Heart right ventricle (tissue), 16 donors: ENCODE data around the gene TTN. TPM values are rescaled to one million over a fixed set of nuclear protein-coding genes. Genes with fewer than 3 reads are reported as not detected.

ENCODE experiments used
- ATAC-seq, 8 donors: fragments of 200-7000 bp; cut with Tn5 transposase; one replicate each; pipeline ENCODE4 v1.9.1; 2020; ENCODE audit warnings: mild to moderate bottlenecking in 8 of 8, moderate library complexity in 8 of 8, moderate number of reproducible peaks in 1 of 8
- DNase-seq, 2 donors: peaks; one replicate each; pipeline ENCODE4 v3.0.0-alpha.2; 2020
- H3K27ac ChIP-seq, 10 donors: fragments of 200-600 bp; sonication (generic) in 2 of 10; one replicate each; pipeline versions ENCODE4 v1.5.0 to v1.8.0; 2020 to 2022; ENCODE audit warnings: mild to moderate bottlenecking in 3 of 10
- H3K27me3 ChIP-seq, 7 donors: fragments of 200-600 bp; one replicate each; pipeline ENCODE4 v1.8.0; 2021 to 2022; ENCODE audit warnings: mild to moderate bottlenecking in 2 of 7
- H3K36me3 ChIP-seq, 9 donors: fragments of 200-600 bp; sonication (generic) in 1 of 9; one replicate each; pipeline versions ENCODE4 v1.5.0 to v1.8.0; 2020 to 2022; ENCODE audit warnings: mild to moderate bottlenecking in 2 of 9
- H3K4me1 ChIP-seq, 9 donors: fragments of 200-600 bp; sonication (generic) in 1 of 9; one replicate each; pipeline versions ENCODE4 v1.5.0 to v1.8.0; 2020 to 2022; ENCODE audit warnings: mild to moderate bottlenecking in 4 of 9
- H3K4me3 ChIP-seq, 10 donors: fragments of 200-600 bp; sonication (generic) in 2 of 10; one replicate each; pipeline versions ENCODE4 v1.5.0 to v1.8.0; 2020 to 2022; ENCODE audit warnings: mild to moderate bottlenecking in 7 of 10, moderate library complexity in 2 of 10
- H3K9me3 ChIP-seq, 11 donors: fragments of 200-600 bp in 10 of 11; sonication (generic) in 2 of 11; one replicate each; pipeline versions ENCODE4 v1.5.0 to v1.8.0; 2013 to 2022; ENCODE audit warnings: mild to moderate bottlenecking in 2 of 11, control low read depth in 1 of 11, moderate library complexity in 1 of 11
- CTCF ChIP-seq, 9 donors: fragments of 200-600 bp; sonication (generic) in 2 of 9; IDR thresholded peaks; one replicate each; pipeline versions ENCODE4 v1.5.0 to v1.8.0; 2021 to 2022; ENCODE audit warnings: antibody characterized with exemption in 9 of 9, mild to moderate bottlenecking in 5 of 9, moderate library complexity in 1 of 9
- WGBS, 2 donors: extraction: QIAGEN DNeasy Blood & Tissue Kit; methylation state at CpG; one replicate each; pipeline ENCODE4 v1.1.7; 2013; ENCODE audit warnings: inconsistent platforms in 1 of 2; 5-methylcytosine and 5-hydroxymethylcytosine counted together
- intact Hi-C, 10 donors: fragments of 100-400 bp; cut with DNase I; formaldehyde crosslinking; loops; one replicate each; pipeline versions ENCODE4 v1.11.1 to v1.14.2; 2022
- polyA plus RNA-seq, 2 donors: library from polyadenylated mRNA; stranded (reverse); fragments of 200-250 nt; gene quantifications; one replicate each; pipeline ENCODE4 v1.2.3, GENCODE V29; 2013
- total RNA-seq, 10 donors: library from RNA; stranded (reverse); fragmentation: NEBNext Ultra II Directional in 3 of 10; extraction: Animal tissue kit (Norgen Biotek cat#: 25700) in 3 of 10; gene quantifications; one replicate each; pipeline versions ENCODE4 v1.2.1 to v1.2.4, GENCODE V29; 2021 to 2023
- donor health status: Arrhythmogenic right ventricular cardiomyopathy.
- donor health status: ischemic (EF 13 %, LVEDD 7.1; RV severe dilation, severe dysfunction).
- donor health status: healthy with polysubstance abuse.
- donor health status: DM: no; HTN: yes; CAD: no.
- donor health status: DM: no; HTN: no; CAD: no.
- donor health status: ischemic (EF 25% LVEDD 6.9; RV normal size, moderate dysfunction).
- donor health status: ischemic (EF 25% LVEDD 5.7; RV mildly dilated, moderate dysfunction).
- donor health status: healthy.
- donor health status: DM: yes; HTN: yes; CAD: no.
- donor health status: Ischemic cardiomyopathy.
- donor health status: ischemic (EF 35%, LVEDD 5.7; RV mildly dilated, moderate dysfunction).
- donor health status: nonischemic (EF 11% LVEDD 7.7; RV severe dilation, severe dysfunction).
- donor health status: DM: yes; HTN: yes; CAD: no.
- donor health status: PGD.
- donor health status: ischemic (EF 29% LVEDD 5.4; RV normal size, mild dysfunction).
- donor health status: nonischemic (EF 23%, LVEDD 6.1; RV moderate dilation, normal function).

TTN gene
- total and polyA plus RNA-seq, 12 donors = 65.7 to 4,921 (median 3,636) TPM

- intact Hi-C loops = loop anchor here in 1 of 10 donors (10.0 kb wide), 1 partner anchor 681 kb away; no protein-coding TSS in a partner anchor
- Histone ChIP-seq H3K4me3 (no peak overlapping the region), H3K4me1 (peaks cover 0 to 46% (median 0%) of the 10 kb centered on the region in 9 donors), H3K27me3 (no peaks in the 10 kb centered on the region), H3K27ac (no peak overlapping the region), H3K36me3 (peaks cover 0 to 99% (median 38%) of the 10 kb centered on the region in 9 donors), H3K9me3 (no peaks in the 10 kb centered on the region)
- WGBS, 2 donors = 48 to 55% methylated on average over 3 of the region's 3 CpGs
- TF ChIP-seq CTCF (IDR thresholded peaks at IDR 0.05) = no peak
- ATAC-seq = no peak
- no peak for DNase-seq
Observed at GRCh38 chr2:178764097-178764496, 43.1 kb downstream of the TTN start.

GRCh38 chr2:178761759-178762371 is 45.4 kb downstream of the TTN start:
- Histone ChIP-seq H3K27me3 (no peaks in the 10 kb centered on the region), H3K27ac (no peak overlapping the region), H3K4me1 (peaks cover 0 to 35% (median 0%) of the 10 kb centered on the region in 9 donors), H3K36me3 (peaks cover 0 to 99% (median 34%) of the 10 kb centered on the region in 9 donors), H3K4me3 (no peak overlapping the region), H3K9me3 (no peaks in the 10 kb centered on the region)
- no peak for DNase-seq
- WGBS, 2 donors = 11 to 12% methylated on average over 2 of the region's 2 CpGs
- peak; percentile 13 to 70 (median 61) for TF ChIP-seq CTCF (IDR thresholded peaks at IDR 0.05)
- intact Hi-C loops = loop anchor here in 1 of 10 donors (10.0 kb wide), 1 partner anchor 683 kb away; no protein-coding TSS in a partner anchor
- ATAC-seq = no peak

GRCh38 chr2:178756843-178757242 is 50.4 kb downstream of the TTN start:
- H3K36me3 ChIP-seq = peaks cover 0 to 97% (median 22%) of the 10 kb centered on the region in 9 donors
- 47 to 63% methylated on average over 2 of the region's 2 CpGs for WGBS, 2 donors
- intact Hi-C loops = no loop called here
- H3K9me3 ChIP-seq = no peaks in the 10 kb centered on the region
- DNase-seq (no peak), ATAC-seq (peak; percentile 23 to 70 (median 42))
- no peak for TF ChIP-seq CTCF (IDR thresholded peaks at IDR 0.05)
- H3K27ac ChIP-seq = no peak overlapping the region
- no peak overlapping the region for H3K4me3 ChIP-seq
- no peaks in the 10 kb centered on the region for H3K27me3 ChIP-seq
- H3K4me1 ChIP-seq = peaks cover 0 to 26% (median 0%) of the 10 kb centered on the region in 9 donors

GRCh38 chr2:178756343-178756742 is 50.9 kb downstream of the TTN start:
- H3K9me3 ChIP-seq = no peaks in the 10 kb centered on the region
- peak in 1 of 8 donors; percentile 20 for ATAC-seq
- peaks cover 0 to 26% (median 0%) of the 10 kb centered on the region in 9 donors for H3K4me1 ChIP-seq
- H3K36me3 ChIP-seq = peaks cover 0 to 97% (median 23%) of the 10 kb centered on the region in 9 donors
- TF ChIP-seq CTCF (IDR thresholded peaks at IDR 0.05) = no peak
- intact Hi-C loops = no loop called here
- no peaks in the 10 kb centered on the region for H3K27me3 ChIP-seq
- H3K4me3 ChIP-seq = no peak overlapping the region
- DNase-seq = no peak
- 50 to 62% methylated on average over 7 of the region's 7 CpGs for WGBS, 2 donors
- H3K27ac ChIP-seq = no peak overlapping the region
